Placental epithelial cell (primary cell): ENCODE data around the gene OCLN. TPM values are rescaled to one million over a fixed set of nuclear protein-coding genes. Genes with fewer than 3 reads are reported as not detected.

ENCODE experiments used
- small RNA-seq: library from RNA; depleted of rRNA; stranded (forward); fragments of <200 nt; gene quantifications from one replicate; pipeline ENCODE3, GENCODE V24; 2012
- total RNA-seq: library from RNA; depleted of rRNA; stranded (reverse); fragments of >200 nt; gene quantifications from 2 replicates; pipeline ENCODE4 v1.2.3, GENCODE V29; 2012

The OCLN gene
- 2.0 and 2.4 TPM in 2 replicates for total RNA-seq

GRCh38 chr5:69492391-69492922, at the start of gene OCLN:
TSS of gene OCLN (plus strand) at chr5:69492790. CDS start at chr5:69504245, 11,455 bp downstream.

GRCh38 chr5:69559908-69560330, 67.3 kb downstream of the OCLN start, which contains the start of gene GTF2H2C:
TSS of gene GTF2H2C (plus strand) at chr5:69560191. CDS start at chr5:69565133, 4,942 bp downstream.

Small RNA genes within 50 kb of the gene (small RNA-seq; reads per million reads assigned to genes)
- gene RN7SL616P (not detected), gene RNU6-724P (not detected), gene RPS27P14 (not detected)

Other genes with a start within 250 kb of the OCLN start
- 2.4 and 3.8 TPM in 2 replicates for gene CCDC125, start 160.0 kb upstream of the OCLN start, total RNA-seq
- 7.5 and 12.5 TPM in 2 replicates for gene AK6, start 123.3 kb upstream of the OCLN start, total RNA-seq
- 38.9 and 67.0 TPM in 2 replicates for gene TAF9, start 123.3 kb upstream of the OCLN start, total RNA-seq
- gene RAD17, start 123.0 kb upstream of the OCLN start, total RNA-seq = 23.2 and 29.1 TPM in 2 replicates
- 20.0 and 29.5 TPM in 2 replicates for gene MARVELD2, start 77.7 kb upstream of the OCLN start, total RNA-seq
- 19.2 and 22.1 TPM in 2 replicates for gene GTF2H2C, start 67.4 kb downstream of the OCLN start, total RNA-seq